Natural killer cell (primary cell): ENCODE measurements around the gene PACRGL. TPM values are rescaled to one million over a fixed set of nuclear protein-coding genes. Genes with fewer than 3 reads are reported as not detected.

Experiments
- ATAC-seq, 3 donors: fragments of 150-1000 bp in 2 of 3; fragments of 200-7000 bp in 1 of 3; cut with Tn5 transposase; 1 replicate in 1 of 3; 2 replicates in 2 of 3; pipeline ENCODE4 v1.10.0; 2021; ENCODE audit warnings: mild to moderate bottlenecking in 2 of 3, moderate library complexity in 2 of 3
- DNase-seq, 2 donors: peaks; one replicate each; pipeline versions ENCODE4 v3.0.0 to v3.0.0-alpha.2; 2013 to 2021; ENCODE audit warnings: mixed read lengths in 1 of 2
- H3K27ac ChIP-seq: one replicate; pipeline ENCODE4 v1.5.1; 2013; ENCODE audit warnings: mild to moderate bottlenecking, low read length
- H3K27me3 ChIP-seq: one replicate; pipeline ENCODE4 v1.6.1; 2013; ENCODE audit warnings: low read length; ENCODE audit not compliant: control insufficient read depth, insufficient read depth
- H3K36me3 ChIP-seq: one replicate; pipeline ENCODE4 v1.6.1; 2013; ENCODE audit warnings: low read length; ENCODE audit not compliant: control insufficient read depth, insufficient read depth
- H3K4me1 ChIP-seq: one replicate; pipeline ENCODE4 v1.6.1; 2013; ENCODE audit warnings: low read length; ENCODE audit not compliant: control insufficient read depth, insufficient read depth
- H3K4me3 ChIP-seq: one replicate; pipeline ENCODE4 v1.5.1; 2013; ENCODE audit warnings: low read length
- H3K9me3 ChIP-seq: one replicate; pipeline ENCODE4 v1.6.1; 2013; ENCODE audit warnings: low read length; ENCODE audit not compliant: control insufficient read depth, insufficient read depth
- H3K27ac Mint-ChIP-seq, 2 donors: one replicate each; pipeline ENCODE4 v1.8.0; 2022; ENCODE audit warnings: mild to moderate bottlenecking in 2 of 2, mixed read lengths in 2 of 2, moderate library complexity in 1 of 2
- H3K27me3 Mint-ChIP-seq, 2 donors: one replicate each; pipeline ENCODE4 v1.8.0; 2022; ENCODE audit warnings: low read depth in 2 of 2, mixed read lengths in 2 of 2
- H3K36me3 Mint-ChIP-seq: one replicate; pipeline ENCODE4 v1.8.0; 2022; ENCODE audit warnings: mixed read lengths
- H3K4me1 Mint-ChIP-seq, 2 donors: one replicate each; pipeline ENCODE4 v1.8.0; 2022; ENCODE audit warnings: mixed read lengths in 2 of 2
- H3K4me3 Mint-ChIP-seq: one replicate; pipeline ENCODE4 v1.8.0; 2022; ENCODE audit warnings: mild to moderate bottlenecking, moderate library complexity, mixed read lengths
- H3K9me3 Mint-ChIP-seq, 2 donors: one replicate each; pipeline ENCODE4 v1.8.0; 2022; ENCODE audit warnings: mixed read lengths in 2 of 2
- WGBS: methylation state at CpG from one replicate; pipeline ENCODE4 v1.1.7; 2013; ENCODE audit warnings: missing lambda C conversion rate; ENCODE audit not compliant: insufficient coverage; 5-methylcytosine and 5-hydroxymethylcytosine counted together
- intact Hi-C: fragments of 100-400 bp; cut with micrococcal nuclease; formaldehyde crosslinking; loops from one replicate; pipeline ENCODE4 v1.14.2; 2022
- total RNA-seq, 4 donors: library from RNA; stranded (reverse); fragments of 120-200 nt in 1 of 4; gene quantifications; one replicate each; pipeline versions ENCODE4 v1.2.3 to v1.2.4, GENCODE V29; 2013 to 2022
- TF ChIP-seq, protein P1 (sequence below): fragments of 200-600 bp; IDR thresholded peaks from one replicate; pipeline ENCODE4 v1.8.0; 2022; ENCODE audit warnings: antibody characterized with exemption

The PACRGL gene
- total RNA-seq, 3 donors from 2014 or later (not counting 1 experiment from before 2014, with no cell fraction given), result 9.0 to 14.7 (median 12.9) TPM

DNA sequence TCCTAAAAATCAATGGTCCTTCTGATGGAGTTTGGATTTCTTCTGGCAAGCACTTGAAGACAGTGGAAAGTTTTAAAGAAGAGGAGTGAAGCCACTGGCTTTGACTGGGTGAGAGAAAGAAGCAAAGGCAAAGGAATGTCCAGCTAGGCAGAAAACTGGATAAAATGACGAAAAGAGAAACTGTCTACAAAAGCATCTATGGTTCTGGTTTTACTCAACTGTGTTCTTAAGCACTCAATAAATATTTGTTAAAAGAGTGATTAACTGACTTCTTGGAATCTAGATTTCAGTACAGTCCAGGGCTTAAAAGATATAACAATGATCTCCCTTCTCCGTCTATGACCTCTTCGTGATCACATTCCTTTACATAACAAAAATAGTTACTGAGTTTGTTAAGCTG, 52.4 kb downstream of the PACRGL start:
- Mint-ChIP-seq H3K36me3 (no peaks in the 10 kb centered on the region), H3K4me1 (no peaks in the 10 kb centered on the region), H3K27me3 (no peaks in the 10 kb centered on the region), H3K27ac (no peak overlapping the region), H3K9me3 (no peaks in the 10 kb centered on the region), H3K4me3 (no peak overlapping the region)
- Histone ChIP-seq H3K36me3 (no peaks in the 10 kb centered on the region), H3K27ac (no peak overlapping the region), H3K4me1 (no peaks in the 10 kb centered on the region), H3K4me3 (no peak overlapping the region), H3K27me3 (no peaks in the 10 kb centered on the region), H3K9me3 (no peaks in the 10 kb centered on the region)
- WGBS, result 91% methylated on average over 1 of the region's 3 CpGs
- DNase-seq, result no peak
- TF ChIP-seq, protein P1, sequence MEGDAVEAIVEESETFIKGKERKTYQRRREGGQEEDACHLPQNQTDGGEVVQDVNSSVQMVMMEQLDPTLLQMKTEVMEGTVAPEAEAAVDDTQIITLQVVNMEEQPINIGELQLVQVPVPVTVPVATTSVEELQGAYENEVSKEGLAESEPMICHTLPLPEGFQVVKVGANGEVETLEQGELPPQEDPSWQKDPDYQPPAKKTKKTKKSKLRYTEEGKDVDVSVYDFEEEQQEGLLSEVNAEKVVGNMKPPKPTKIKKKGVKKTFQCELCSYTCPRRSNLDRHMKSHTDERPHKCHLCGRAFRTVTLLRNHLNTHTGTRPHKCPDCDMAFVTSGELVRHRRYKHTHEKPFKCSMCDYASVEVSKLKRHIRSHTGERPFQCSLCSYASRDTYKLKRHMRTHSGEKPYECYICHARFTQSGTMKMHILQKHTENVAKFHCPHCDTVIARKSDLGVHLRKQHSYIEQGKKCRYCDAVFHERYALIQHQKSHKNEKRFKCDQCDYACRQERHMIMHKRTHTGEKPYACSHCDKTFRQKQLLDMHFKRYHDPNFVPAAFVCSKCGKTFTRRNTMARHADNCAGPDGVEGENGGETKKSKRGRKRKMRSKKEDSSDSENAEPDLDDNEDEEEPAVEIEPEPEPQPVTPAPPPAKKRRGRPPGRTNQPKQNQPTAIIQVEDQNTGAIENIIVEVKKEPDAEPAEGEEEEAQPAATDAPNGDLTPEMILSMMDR, result no peak
- intact Hi-C loops, result no loop called here
- ATAC-seq, result no peak

DNA sequence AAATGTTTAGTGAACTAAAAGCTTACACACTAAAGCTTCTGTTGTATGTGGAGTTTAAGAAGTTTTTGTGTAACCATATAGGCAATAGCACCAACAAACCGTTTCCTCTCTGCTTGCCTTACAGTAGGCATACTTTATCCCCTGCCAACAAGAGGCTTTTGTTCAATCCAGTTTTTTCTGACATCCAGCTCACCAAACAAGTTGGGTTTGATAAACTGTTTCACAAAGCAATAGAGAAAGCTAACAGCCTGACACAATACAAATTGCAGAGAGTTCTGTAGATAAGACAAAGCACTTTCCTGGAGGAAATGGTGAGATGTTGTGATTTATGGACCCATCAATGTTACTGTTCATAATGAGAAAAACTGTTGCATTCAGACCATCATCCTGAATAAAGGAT, 53.8 kb downstream of the PACRGL start:
- no peak for ATAC-seq
- Histone ChIP-seq H3K4me3 (no peak overlapping the region), H3K27ac (no peak overlapping the region), H3K9me3 (no peaks in the 10 kb centered on the region), H3K4me1 (no peaks in the 10 kb centered on the region), H3K27me3 (no peaks in the 10 kb centered on the region), H3K36me3 (no peaks in the 10 kb centered on the region)
- no peak for DNase-seq
- H3K27ac Mint-ChIP-seq, result no peak overlapping the region
- H3K36me3 Mint-ChIP-seq, result no peaks in the 10 kb centered on the region
- H3K4me1 Mint-ChIP-seq, result no peaks in the 10 kb centered on the region
- H3K9me3 Mint-ChIP-seq, result no peaks in the 10 kb centered on the region
- TF ChIP-seq, protein P1, result no peak
- no peaks in the 10 kb centered on the region for H3K27me3 Mint-ChIP-seq
- intact Hi-C loops, result no loop called here
- no peak overlapping the region for H3K4me3 Mint-ChIP-seq
- 88% methylated on average over 1 of the region's 1 CpG for WGBS

DNA sequence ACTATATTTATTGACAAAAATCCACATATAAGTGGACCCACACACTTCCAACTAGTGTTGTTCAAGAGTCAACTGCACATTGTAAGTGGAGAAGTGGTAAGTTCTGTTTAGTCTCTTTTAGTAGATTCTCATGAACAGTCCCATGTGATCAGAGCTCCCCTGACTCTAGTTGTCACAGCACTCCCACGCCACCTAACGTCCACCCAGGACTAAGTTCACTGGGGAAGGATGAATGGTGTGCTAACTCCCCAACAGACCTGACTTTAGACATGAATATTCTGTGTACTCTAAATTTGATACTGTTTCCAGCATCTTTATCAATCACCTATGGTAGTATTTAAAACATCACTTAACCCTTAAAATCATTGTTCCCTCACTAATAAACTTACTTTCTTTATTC, 59.8 kb downstream of the PACRGL start:
- H3K9me3 Mint-ChIP-seq, result no peaks in the 10 kb centered on the region
- intact Hi-C loops, result no loop called here
- Histone ChIP-seq H3K36me3 (no peaks in the 10 kb centered on the region), H3K4me1 (no peaks in the 10 kb centered on the region), H3K27me3 (no peaks in the 10 kb centered on the region), H3K4me3 (no peak overlapping the region), H3K27ac (no peak overlapping the region), H3K9me3 (no peaks in the 10 kb centered on the region)
- ATAC-seq, result no peak
- no peak overlapping the region for H3K4me3 Mint-ChIP-seq
- TF ChIP-seq, protein P1, result no peak
- H3K27me3 Mint-ChIP-seq, result no peaks in the 10 kb centered on the region
- no peaks in the 10 kb centered on the region for H3K36me3 Mint-ChIP-seq
- H3K27ac Mint-ChIP-seq, result no peak overlapping the region
- no peak for DNase-seq
- H3K4me1 Mint-ChIP-seq, result no peaks in the 10 kb centered on the region
- 85% methylated on average over 2 of the region's 2 CpGs for WGBS

DNA sequence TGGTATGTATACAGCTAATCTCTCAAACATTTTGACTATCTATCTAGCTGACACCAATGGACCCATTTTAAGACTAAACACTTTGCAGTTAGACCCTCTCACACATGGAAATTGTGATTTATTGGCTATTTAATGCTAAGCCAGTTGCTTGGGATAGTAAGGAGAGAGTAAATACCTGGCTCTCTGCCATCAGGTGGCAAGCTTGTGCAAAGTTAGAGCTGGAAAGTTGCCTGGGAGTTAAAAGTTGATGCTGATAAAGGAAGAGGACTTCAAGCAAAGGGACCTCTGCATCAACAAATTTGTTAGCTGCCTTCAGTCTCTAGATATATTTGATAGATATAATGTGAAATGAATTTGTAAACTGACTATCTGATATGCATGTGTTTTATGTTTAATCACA, 61.1 kb downstream of the PACRGL start:
- no peaks in the 10 kb centered on the region for H3K9me3 ChIP-seq
- TF ChIP-seq, protein P1, result no peak
- Mint-ChIP-seq H3K9me3 (no peaks in the 10 kb centered on the region), H3K27me3 (no peaks in the 10 kb centered on the region), H3K4me1 (no peaks in the 10 kb centered on the region), H3K36me3 (no peaks in the 10 kb centered on the region), H3K27ac (no peak overlapping the region), H3K4me3 (no peak overlapping the region)
- H3K4me3 ChIP-seq, result no peak overlapping the region
- H3K36me3 ChIP-seq, result no peaks in the 10 kb centered on the region
- intact Hi-C loops, result no loop called here
- no peaks in the 10 kb centered on the region for H3K4me1 ChIP-seq
- H3K27me3 ChIP-seq, result no peaks in the 10 kb centered on the region
- H3K27ac ChIP-seq, result no peak overlapping the region
- ATAC-seq (no peak), DNase-seq (no peak)
